ENCODE measurements around the gene DEPDC5.

DNA sequence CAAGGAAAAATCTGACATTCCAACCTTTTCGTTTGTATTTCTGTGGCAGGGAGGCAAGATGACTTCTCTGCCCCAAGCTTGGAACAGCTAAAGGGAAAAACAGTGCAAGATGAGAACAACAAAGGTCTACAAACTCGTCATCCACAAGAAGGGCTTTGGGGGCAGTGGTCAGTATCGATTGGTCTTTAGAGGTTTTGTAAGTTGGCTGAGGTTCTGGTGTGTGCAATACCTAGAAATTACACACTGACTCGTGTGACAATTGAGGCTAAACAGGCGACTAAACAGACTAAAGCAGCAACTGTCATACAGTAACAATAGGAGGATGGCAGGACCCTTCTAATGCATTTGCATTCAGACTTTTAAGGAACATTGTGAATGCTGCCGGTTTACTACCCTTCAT is 994 bp downstream of the DEPDC5 start:
- TF ChIP-seq CTCF (IDR thresholded peaks at IDR 0.05 in 4 of 5, conservative IDR thresholded peaks at IDR 0.05 in 1 of 5) (no peak), POLR2A (IDR thresholded peaks at IDR 0.05) (no peak)

All from gastrocnemius medialis (tissue), 4 donors.